Stomach smooth muscle (tissue), 2 donors: Measurements from ENCODE around the gene PTBP2.
"Not testable (repeated sequence)": the region's sequence is repeated elsewhere in the genome, so short reads cannot be mapped to it uniquely, and the experiment has no call there.

Experiments
- H3K27ac ChIP-seq: one replicate; pipeline ENCODE4 v1.7.0; 2013; ENCODE audit warnings: mild to moderate bottlenecking, low read length, inconsistent platforms
- H3K27me3 ChIP-seq, 2 donors: one replicate each; pipeline ENCODE4 v1.7.0; 2013; ENCODE audit warnings: low read length in 2 of 2; ENCODE audit not compliant: insufficient read depth in 2 of 2, control insufficient read depth in 1 of 2
- H3K36me3 ChIP-seq, 2 donors: one replicate each; pipeline ENCODE4 v1.7.0; 2013; ENCODE audit warnings: low read length in 2 of 2; ENCODE audit not compliant: control insufficient read depth in 2 of 2, insufficient read depth in 2 of 2
- H3K4me1 ChIP-seq: one replicate; pipeline ENCODE4 v1.7.0; 2013; ENCODE audit warnings: low read length; ENCODE audit not compliant: control insufficient read depth, insufficient read depth
- H3K4me3 ChIP-seq, 2 donors: one replicate each; pipeline ENCODE4 v1.7.0; 2013; ENCODE audit warnings: low read length in 2 of 2
- H3K9ac ChIP-seq, 2 donors: one replicate each; pipeline ENCODE4 v1.7.0; 2013; ENCODE audit warnings: low read length in 2 of 2, mild to moderate bottlenecking in 1 of 2
- H3K9me3 ChIP-seq, 2 donors: one replicate each; pipeline ENCODE4 v1.7.0; 2013; ENCODE audit warnings: low read length in 2 of 2; ENCODE audit not compliant: control insufficient read depth in 2 of 2
- donor health status: healthy.
- donor health status: Pancreatic carcinoma.

PTBP2 gene

DNA sequence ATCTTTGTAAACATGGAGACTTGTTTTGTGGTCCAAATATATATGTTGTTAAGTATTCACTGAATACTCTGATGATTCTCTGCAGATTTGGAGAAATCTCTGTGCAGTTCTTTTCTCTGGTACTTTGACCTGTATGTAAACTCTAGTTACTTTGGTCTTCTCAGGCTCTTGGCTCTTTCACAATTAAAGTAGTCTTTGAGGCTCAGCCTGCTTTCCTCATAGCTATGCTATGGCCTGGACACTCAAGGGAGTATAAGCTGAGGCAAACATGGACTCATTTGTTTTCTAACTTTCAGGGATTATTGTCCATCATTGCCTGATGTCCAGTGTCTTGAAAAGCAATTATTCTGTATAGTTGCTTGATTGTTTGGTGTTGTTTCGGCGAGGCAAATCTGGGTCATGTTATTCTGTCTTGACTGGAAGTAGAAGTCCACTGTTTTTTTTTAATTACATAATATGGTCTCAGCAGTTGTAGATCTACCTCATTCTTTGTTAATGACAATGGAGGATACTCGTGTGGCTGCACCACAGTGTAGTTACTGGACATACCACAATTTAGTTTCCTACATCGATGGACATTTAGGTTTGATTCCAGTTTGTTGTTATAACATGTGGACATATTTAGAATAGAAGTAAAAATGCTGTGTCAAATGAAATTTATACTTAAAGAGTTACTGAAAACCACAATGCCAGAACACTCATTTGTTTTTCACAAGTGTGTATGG lies 9.2 kb downstream of the PTBP2 start:
- Histone ChIP-seq H3K4me1 (no peaks in the 10 kb centered on the region), H3K27me3 (no peaks in the 10 kb centered on the region), H3K27ac (no peak overlapping the region), H3K4me3 (no peak overlapping the region), H3K9ac (no peak overlapping the region), H3K9me3 (no peaks in the 10 kb centered on the region), H3K36me3 (no peaks in the 10 kb centered on the region)

DNA sequence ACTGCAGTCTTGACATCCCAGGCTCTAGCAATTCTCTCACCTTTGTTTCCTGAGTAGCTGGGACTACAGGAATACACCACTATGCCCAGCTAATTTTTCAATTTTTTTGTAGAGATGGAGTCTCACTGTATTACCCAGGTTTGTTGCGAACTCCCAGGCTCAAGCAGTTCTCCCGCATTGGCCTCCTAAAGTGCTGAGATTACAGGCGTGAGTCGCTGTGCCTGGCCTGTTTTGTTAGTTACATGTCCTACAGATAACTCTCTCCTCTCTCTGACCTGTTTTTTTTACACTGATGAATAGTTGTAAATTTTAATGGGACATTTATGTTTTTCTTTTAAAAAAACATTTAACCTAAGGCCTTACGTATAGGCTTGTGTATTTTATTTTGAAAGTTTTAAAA lies 19.8 kb downstream of the PTBP2 start:
- Histone ChIP-seq H3K4me3 (peak overlapping the region in 1 of 2 donors; percentile 4), H3K27ac (no peak overlapping the region), H3K4me1 (no peaks in the 10 kb centered on the region)

DNA sequence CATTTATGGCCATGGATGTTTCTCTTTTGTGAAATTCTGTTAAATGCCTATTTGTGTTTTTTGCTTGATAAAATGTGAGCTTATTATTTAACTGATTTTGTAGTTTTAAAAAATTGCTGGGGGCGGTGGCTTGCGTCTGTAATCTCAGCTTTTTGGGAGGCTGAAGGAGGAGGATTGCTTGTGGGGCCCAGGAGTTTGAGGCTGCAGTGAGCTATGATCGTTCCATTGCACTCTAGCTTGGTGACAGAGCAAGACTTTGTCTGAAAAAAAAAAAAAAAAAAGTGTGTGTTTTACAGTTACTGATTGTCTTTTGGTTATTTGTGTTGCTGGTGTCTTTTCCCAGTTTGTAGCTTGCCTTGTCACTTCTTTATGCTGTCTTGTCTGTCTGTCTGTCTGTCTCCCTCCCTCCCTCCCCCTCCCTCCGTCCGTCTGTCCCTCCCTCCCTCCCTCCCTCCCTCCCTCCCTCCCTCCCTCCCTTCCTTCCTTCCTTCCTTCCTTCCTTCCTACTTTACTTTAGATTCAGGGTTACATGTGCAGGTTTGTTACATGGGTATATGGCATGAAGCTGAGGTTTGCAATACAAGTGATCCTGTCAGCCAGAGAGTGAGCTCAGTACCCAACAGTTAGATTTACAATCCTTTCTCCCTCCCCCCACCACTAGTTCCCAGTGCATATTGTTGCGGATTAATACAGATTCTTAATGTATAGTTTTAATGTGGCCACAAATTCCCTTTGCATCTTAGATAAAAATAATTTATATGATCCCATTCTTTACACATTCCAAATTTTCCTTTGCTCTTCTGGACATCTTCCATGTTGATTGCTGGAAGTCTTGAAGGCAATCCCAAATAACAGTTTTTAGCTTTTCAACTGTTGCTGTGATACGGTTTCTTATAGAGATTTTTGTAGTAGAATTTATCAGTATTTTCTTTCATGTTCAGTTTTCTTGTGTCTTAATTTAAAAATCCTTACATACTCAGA lies 25.1 kb downstream of the PTBP2 start:
- Histone ChIP-seq H3K27ac (no peak overlapping the region), H3K27me3 (no peaks in the 10 kb centered on the region), H3K9me3 (no peaks in the 10 kb centered on the region), H3K9ac (no peak overlapping the region), H3K4me1 (no peaks in the 10 kb centered on the region), H3K4me3 (no peak overlapping the region), H3K36me3 (no peaks in the 10 kb centered on the region)

More for the DNA sequence above, 19.8 kb downstream of the PTBP2 start:
- peaks cover 0 to 3% of the 10 kb centered on the region in 2 donors for H3K36me3 ChIP-seq
- H3K27me3 ChIP-seq: no peaks in the 10 kb centered on the region
- no peaks in the 10 kb centered on the region for H3K9me3 ChIP-seq
- no peak overlapping the region for H3K9ac ChIP-seq

DNA sequence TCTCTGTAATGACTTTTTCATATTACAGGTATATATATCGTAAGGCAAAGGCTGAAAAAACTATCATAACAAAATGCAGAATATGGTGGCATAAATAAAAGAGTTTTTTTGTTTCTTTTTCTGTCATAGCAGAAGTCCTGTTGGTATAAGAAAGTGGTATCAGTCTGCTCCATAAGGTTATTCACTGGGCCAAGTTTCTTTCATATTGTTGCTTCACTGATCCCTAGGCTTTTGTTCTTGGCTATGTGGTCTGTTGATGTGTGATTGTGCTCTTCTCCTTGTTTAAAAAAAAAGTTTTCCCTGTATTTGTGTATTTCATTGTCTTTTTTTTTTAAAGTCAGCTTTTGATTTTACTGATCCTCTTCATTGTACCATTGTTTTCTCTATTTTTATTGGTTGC lies 26.0 kb downstream of the PTBP2 start:
- H3K4me3 ChIP-seq: no peak overlapping the region
- no peaks in the 10 kb centered on the region for H3K4me1 ChIP-seq
- H3K27me3 ChIP-seq: no peaks in the 10 kb centered on the region
- H3K9ac ChIP-seq: no peak overlapping the region
- H3K36me3 ChIP-seq: peaks cover 0 to 4% of the 10 kb centered on the region in 2 donors
- no peaks in the 10 kb centered on the region for H3K9me3 ChIP-seq
- no peak overlapping the region for H3K27ac ChIP-seq

DNA sequence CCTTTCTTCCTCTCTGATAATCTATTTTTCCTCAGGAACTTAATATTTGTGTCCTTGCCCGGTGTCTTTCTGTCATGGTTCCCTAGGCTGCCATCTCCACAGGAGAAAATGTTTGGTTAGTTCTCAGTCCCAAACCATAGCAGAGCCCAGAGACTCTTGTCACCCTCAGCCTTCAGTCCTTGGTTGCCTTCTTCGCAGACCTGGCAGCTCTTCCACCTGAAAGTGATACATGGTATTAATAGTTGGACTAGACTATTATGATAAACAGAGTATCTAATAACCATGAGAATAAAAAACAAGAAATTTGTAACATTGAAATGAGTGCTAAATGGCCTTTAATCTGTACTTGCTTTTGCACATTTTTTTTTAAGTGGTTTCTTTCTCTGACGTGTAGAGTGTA lies 26.5 kb downstream of the PTBP2 start:
- Histone ChIP-seq H3K27me3 (no peaks in the 10 kb centered on the region), H3K4me1 (no peaks in the 10 kb centered on the region), H3K9me3 (no peaks in the 10 kb centered on the region), H3K4me3 (no peak overlapping the region), H3K27ac (no peak overlapping the region), H3K36me3 (peaks cover 0 to 9% of the 10 kb centered on the region in 2 donors), H3K9ac (no peak overlapping the region)

DNA sequence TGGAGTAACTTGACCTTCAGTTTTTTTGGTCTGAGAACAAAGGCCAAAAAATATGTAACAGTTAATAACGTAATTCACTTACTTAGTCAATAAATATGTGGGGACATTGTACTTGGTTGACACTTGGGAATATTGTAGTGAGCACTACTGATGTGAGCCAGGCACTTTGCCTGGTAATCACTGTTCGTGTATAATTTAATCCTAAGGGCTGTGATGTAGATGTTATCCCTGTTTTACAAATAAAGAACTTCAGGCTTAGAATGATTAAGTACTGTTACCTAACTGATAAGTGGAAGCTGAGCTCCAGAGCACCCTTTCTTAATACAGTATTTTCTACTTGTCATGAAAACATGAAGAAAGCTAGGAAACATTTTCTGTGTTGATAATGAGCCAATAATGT lies 28.0 kb downstream of the PTBP2 start:
- Histone ChIP-seq H3K4me3 (no peak overlapping the region), H3K9ac (no peak overlapping the region), H3K9me3 (no peaks in the 10 kb centered on the region), H3K4me1 (no peaks in the 10 kb centered on the region), H3K27me3 (no peaks in the 10 kb centered on the region), H3K27ac (no peak overlapping the region), H3K36me3 (peaks cover 0 to 13% of the 10 kb centered on the region in 2 donors)

DNA sequence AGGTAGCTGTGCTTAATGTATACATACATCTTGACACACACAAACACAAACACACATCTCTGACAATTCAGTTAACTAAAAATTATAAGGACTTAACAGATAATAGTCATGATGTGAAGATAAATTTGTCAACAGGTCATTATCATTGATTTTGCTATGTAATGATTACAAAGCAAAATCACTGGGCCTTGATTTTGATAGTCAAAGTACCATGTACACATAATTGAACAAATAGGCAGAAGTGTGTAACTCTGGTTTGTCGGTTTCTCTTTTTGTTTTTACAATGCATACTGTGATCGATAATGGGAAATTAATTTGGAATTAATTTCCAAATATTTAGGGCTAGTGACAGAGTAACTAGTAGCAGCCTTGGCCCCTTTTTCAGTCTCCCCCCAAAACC lies 30.8 kb downstream of the PTBP2 start:
- no peaks in the 10 kb centered on the region for H3K27me3 ChIP-seq
- H3K4me3 ChIP-seq: no peak overlapping the region
- H3K9ac ChIP-seq: no peak overlapping the region
- H3K9me3 ChIP-seq: no peaks in the 10 kb centered on the region
- peaks cover 4 to 27% of the 10 kb centered on the region in 2 donors for H3K36me3 ChIP-seq
- H3K4me1 ChIP-seq: no peaks in the 10 kb centered on the region
- H3K27ac ChIP-seq: no peak overlapping the region

DNA sequence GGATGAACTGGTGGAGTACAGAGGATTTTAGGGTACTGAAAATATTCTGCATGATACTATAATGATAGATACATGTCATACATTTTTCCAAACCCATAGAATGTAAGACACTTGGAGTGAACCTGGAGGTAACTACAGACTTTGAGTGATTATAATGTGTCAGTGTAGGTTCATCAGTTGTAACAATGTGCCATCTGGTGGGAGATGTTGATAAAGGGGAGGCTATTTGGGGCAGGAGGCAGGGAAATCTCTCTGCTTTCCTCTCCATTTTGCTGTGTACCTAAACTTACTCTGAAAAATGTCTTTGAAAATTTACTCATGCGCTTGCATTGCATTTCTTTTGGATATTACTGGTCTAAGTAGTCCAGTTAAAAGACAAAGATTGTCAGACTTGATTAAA lies 35.2 kb downstream of the PTBP2 start:
- Histone ChIP-seq H3K27ac (no peak overlapping the region), H3K9ac (no peak overlapping the region), H3K36me3 (peaks cover 4 to 27% of the 10 kb centered on the region in 2 donors), H3K27me3 (no peaks in the 10 kb centered on the region), H3K4me3 (no peak overlapping the region), H3K9me3 (no peaks in the 10 kb centered on the region), H3K4me1 (no peaks in the 10 kb centered on the region)

DNA sequence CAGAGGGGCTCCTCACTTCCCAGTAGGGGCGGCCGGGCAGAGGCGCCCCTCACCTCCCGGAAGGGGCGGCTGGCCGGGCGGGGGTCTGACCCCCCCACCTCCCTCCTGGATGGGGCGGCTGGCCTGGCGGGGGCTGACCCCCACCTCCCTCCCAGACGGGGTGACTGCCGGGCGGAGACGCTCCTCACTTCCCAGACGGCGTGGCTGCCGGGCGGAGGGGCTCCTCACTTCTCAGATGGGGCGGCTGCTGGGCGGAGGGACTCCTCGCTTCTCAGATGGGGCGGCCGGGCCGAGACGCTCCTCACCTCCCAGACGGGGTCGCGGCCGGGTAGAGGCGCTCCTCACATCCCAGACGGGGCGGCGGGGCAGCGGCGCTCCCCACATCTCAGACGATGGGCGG lies 41.0 kb downstream of the PTBP2 start:
- H3K36me3 ChIP-seq, H3K4me3 ChIP-seq, H3K9me3 ChIP-seq, H3K27ac ChIP-seq, H3K27me3 ChIP-seq, H3K9ac ChIP-seq, H3K4me1 ChIP-seq: not testable (repeated sequence)

DNA sequence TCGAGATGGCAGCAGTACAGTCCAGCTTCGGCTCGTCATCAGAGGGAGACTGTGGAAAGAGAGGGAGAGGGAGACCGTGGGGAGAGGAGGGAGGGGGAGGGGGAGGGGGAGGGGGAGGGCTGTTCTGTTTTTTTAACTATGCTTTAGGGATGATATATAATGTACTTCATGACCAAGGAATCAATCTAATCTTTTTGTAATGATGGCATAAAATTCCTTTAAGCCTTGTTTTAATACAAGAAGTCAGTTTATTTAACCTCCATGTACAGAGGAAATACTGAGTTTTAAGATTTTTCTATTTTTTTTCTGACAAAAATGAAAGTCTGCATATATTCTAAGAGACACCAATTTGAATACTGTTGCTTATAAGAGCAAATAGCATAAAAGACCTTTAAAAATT lies 41.9 kb downstream of the PTBP2 start:
- Histone ChIP-seq H3K9me3 (no peaks in the 10 kb centered on the region), H3K4me1 (no peaks in the 10 kb centered on the region), H3K36me3 (no peaks in the 10 kb centered on the region), H3K27me3 (no peaks in the 10 kb centered on the region), H3K9ac (no peak overlapping the region), H3K27ac (no peak overlapping the region), H3K4me3 (no peak overlapping the region)

DNA sequence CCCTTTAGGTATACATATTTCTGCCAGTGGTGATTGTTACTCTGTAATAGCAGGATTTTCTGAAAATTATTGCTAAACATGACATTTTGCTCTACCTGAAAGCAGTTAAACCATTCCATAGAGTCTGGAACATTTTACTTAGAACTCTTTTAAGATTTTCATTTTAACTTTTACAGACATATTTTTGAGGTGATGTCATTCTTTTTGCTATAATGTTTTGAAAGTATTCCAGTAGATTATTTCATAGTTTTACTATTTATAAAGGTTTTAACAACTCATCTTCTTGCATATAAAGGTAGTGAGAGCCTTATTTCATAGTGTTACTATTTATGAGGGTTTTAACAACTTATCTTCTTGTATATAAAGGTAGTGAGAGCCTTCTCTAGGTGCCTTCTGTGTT lies 42.9 kb downstream of the PTBP2 start:
- H3K9ac ChIP-seq: no peak overlapping the region
- no peak overlapping the region for H3K4me3 ChIP-seq
- H3K9me3 ChIP-seq: no peaks in the 10 kb centered on the region
- H3K27me3 ChIP-seq: no peaks in the 10 kb centered on the region
- no peaks in the 10 kb centered on the region for H3K36me3 ChIP-seq
- no peaks in the 10 kb centered on the region for H3K4me1 ChIP-seq
- H3K27ac ChIP-seq: no peak overlapping the region
